SH-SY5Y (cell line): ENCODE measurements around the gene SNX18.

Experiments used
- GATA2 ChIP-seq: IDR thresholded peaks from 2 replicates; pipeline ENCODE4 v1.6.1; 2011; ENCODE audit warnings: mild to moderate bottlenecking, low read depth, low read length
- GATA3 ChIP-seq: IDR thresholded peaks from 2 replicates; pipeline ENCODE4 v1.6.1; 2011; ENCODE audit warnings: low read depth, mild to moderate bottlenecking, low read length, moderate library complexity

- no peak for TF ChIP-seq GATA2
- no peak for TF ChIP-seq GATA3
Observed at GRCh38 chr5:54523534-54523933, 6.0 kb downstream of the SNX18 start.
